Activated naive CD8-positive, alpha-beta T cell treated with anti-CD3 and anti-CD28 coated beads, Interleukin-2, amount 50 U/mL, for 16 hours (primary cell): Measurements from ENCODE around the gene DNAI2.

Experiments used
- DNase-seq: peaks from one replicate; pipeline ENCODE4 v3.0.0-alpha.2; 2020; ENCODE audit warnings: low read depth, low spot score

Gene DNAI2

GRCh38 chr17:74361230-74362068 is 87.4 kb downstream of the DNAI2 start, which contains the start of gene BTBD17:
TSS of gene BTBD17 (minus strand) at chr17:74361868. CDS start at chr17:74361819, 49 bp downstream.
- no peak for DNase-seq

- no peak for DNase-seq
Observed at GRCh38 chr17:74362069-74362405, 88.0 kb downstream of the DNAI2 start.

- DNase-seq, result no peak
Observed at GRCh38 chr17:74362810-74363498, 88.9 kb downstream of the DNAI2 start.
